ENCODE results near the gene DARS1.

The DARS1 gene

GRCh38 chr2:136016836-136017235 is 31.4 kb upstream of the DARS1 start:
- no peak for TF ChIP-seq EZH2 (IDR thresholded peaks at IDR 0.05; ENCODE audit: borderline replicate concordance, low read depth, low read length, severe bottlenecking)
- TF ChIP-seq, protein P1, sequence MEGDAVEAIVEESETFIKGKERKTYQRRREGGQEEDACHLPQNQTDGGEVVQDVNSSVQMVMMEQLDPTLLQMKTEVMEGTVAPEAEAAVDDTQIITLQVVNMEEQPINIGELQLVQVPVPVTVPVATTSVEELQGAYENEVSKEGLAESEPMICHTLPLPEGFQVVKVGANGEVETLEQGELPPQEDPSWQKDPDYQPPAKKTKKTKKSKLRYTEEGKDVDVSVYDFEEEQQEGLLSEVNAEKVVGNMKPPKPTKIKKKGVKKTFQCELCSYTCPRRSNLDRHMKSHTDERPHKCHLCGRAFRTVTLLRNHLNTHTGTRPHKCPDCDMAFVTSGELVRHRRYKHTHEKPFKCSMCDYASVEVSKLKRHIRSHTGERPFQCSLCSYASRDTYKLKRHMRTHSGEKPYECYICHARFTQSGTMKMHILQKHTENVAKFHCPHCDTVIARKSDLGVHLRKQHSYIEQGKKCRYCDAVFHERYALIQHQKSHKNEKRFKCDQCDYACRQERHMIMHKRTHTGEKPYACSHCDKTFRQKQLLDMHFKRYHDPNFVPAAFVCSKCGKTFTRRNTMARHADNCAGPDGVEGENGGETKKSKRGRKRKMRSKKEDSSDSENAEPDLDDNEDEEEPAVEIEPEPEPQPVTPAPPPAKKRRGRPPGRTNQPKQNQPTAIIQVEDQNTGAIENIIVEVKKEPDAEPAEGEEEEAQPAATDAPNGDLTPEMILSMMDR (IDR thresholded peaks at IDR 0.05; ENCODE audit: borderline replicate concordance, extremely low read depth, low read length, poor library complexity, severe bottlenecking) = no peak
- Histone ChIP-seq H2AFZ (ENCODE audit: low read depth, low read length) (no peak overlapping the region), H3K4me1 (ENCODE audit: insufficient read depth, low read length) (no peaks in the 10 kb centered on the region), H3K9me3 (ENCODE audit: insufficient read depth, low read length, severe bottlenecking) (no peaks in the 10 kb centered on the region), H3K27me3 (ENCODE audit: insufficient read depth, low read length, poor library complexity) (no peaks in the 10 kb centered on the region), H3K36me3 (ENCODE audit: insufficient read depth, low read length) (no peaks in the 10 kb centered on the region), H3K4me3 (ENCODE audit: low read depth in 1 of 2, low read length in 2 of 2) (no peak overlapping the region), H3K4me2 (ENCODE audit: insufficient read depth, low read length) (no peak overlapping the region), H3K9ac (ENCODE audit: low read depth, low read length) (no peak overlapping the region), H3K79me2 (ENCODE audit: insufficient read depth, low read length) (no peaks in the 10 kb centered on the region), H4K20me1 (ENCODE audit: insufficient read depth, low read length) (no peaks in the 10 kb centered on the region), H3K27ac (ENCODE audit: low read length) (no peak overlapping the region)
- DNase-seq = no peak
- no peak for ATAC-seq (ENCODE audit: insufficient read depth, low read depth)

DNA sequence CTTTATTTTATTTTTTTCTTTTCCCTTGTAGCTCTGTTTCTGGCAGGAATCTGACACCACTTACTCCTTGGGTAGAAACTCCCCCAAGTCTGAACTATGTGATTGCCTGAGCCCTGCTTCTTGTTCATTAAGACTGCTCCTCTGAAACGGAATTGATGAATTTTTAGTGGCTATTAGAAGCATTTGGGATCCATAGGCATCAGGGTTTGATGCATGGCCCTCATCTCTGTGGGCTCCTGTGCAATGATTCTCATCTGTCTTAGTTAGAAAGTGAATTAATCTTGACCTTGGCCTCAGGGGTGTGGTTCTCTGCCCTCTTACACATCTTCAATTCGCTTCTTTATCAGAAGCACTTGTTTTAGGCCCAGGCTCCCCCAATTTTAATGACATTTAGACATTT is 31.0 kb upstream of the DARS1 start:
- Histone ChIP-seq H3K4me1 (ENCODE audit: insufficient read depth, low read length) (no peaks in the 10 kb centered on the region), H3K79me2 (ENCODE audit: insufficient read depth, low read length) (no peaks in the 10 kb centered on the region), H2AFZ (ENCODE audit: low read depth, low read length) (no peak overlapping the region), H3K4me3 (ENCODE audit: low read depth in 1 of 2, low read length in 2 of 2) (no peak overlapping the region), H3K36me3 (ENCODE audit: insufficient read depth, low read length) (no peaks in the 10 kb centered on the region), H3K9me3 (ENCODE audit: insufficient read depth, low read length, severe bottlenecking) (no peaks in the 10 kb centered on the region), H3K9ac (ENCODE audit: low read depth, low read length) (no peak overlapping the region), H3K27ac (ENCODE audit: low read length) (no peak overlapping the region), H4K20me1 (ENCODE audit: insufficient read depth, low read length) (no peaks in the 10 kb centered on the region), H3K4me2 (ENCODE audit: insufficient read depth, low read length) (no peak overlapping the region), H3K27me3 (ENCODE audit: insufficient read depth, low read length, poor library complexity) (no peaks in the 10 kb centered on the region)
- DNase-seq (no peak), ATAC-seq (ENCODE audit: insufficient read depth, low read depth) (no peak)
- TF ChIP-seq EZH2 (IDR thresholded peaks at IDR 0.05; ENCODE audit: borderline replicate concordance, low read depth, low read length, severe bottlenecking) = no peak
- TF ChIP-seq, protein P1 (IDR thresholded peaks at IDR 0.05; ENCODE audit: borderline replicate concordance, extremely low read depth, low read length, poor library complexity, severe bottlenecking) = no peak

GRCh38 chr2:136015699-136016098 is 30.3 kb upstream of the DARS1 start:
- H3K36me3 ChIP-seq (ENCODE audit: insufficient read depth, low read length) = no peaks in the 10 kb centered on the region
- no peaks in the 10 kb centered on the region for H3K27me3 ChIP-seq (ENCODE audit: insufficient read depth, low read length, poor library complexity)
- H3K79me2 ChIP-seq (ENCODE audit: insufficient read depth, low read length) = no peaks in the 10 kb centered on the region
- ATAC-seq (ENCODE audit: insufficient read depth, low read depth) (0 out of 3 replicates have a peak, but pooled peaks have one; percentile 14), DNase-seq (no peak)
- no peaks in the 10 kb centered on the region for H4K20me1 ChIP-seq (ENCODE audit: insufficient read depth, low read length)
- no peaks in the 10 kb centered on the region for H3K4me1 ChIP-seq (ENCODE audit: insufficient read depth, low read length)
- H3K9me3 ChIP-seq (ENCODE audit: insufficient read depth, low read length, severe bottlenecking) = no peaks in the 10 kb centered on the region
- no peak overlapping the region for H3K4me2 ChIP-seq (ENCODE audit: insufficient read depth, low read length)
- no peak overlapping the region for H3K27ac ChIP-seq (ENCODE audit: low read length)
- H2AFZ ChIP-seq (ENCODE audit: low read depth, low read length) = no peak overlapping the region
- TF ChIP-seq EZH2 (IDR thresholded peaks at IDR 0.05; ENCODE audit: borderline replicate concordance, low read depth, low read length, severe bottlenecking) = no peak
- TF ChIP-seq, protein P1 (IDR thresholded peaks at IDR 0.05; ENCODE audit: borderline replicate concordance, extremely low read depth, low read length, poor library complexity, severe bottlenecking) = no peak
- no peak overlapping the region for H3K4me3 ChIP-seq (ENCODE audit: low read depth in 1 of 2, low read length in 2 of 2)
- no peak overlapping the region for H3K9ac ChIP-seq (ENCODE audit: low read depth, low read length)

DNA sequence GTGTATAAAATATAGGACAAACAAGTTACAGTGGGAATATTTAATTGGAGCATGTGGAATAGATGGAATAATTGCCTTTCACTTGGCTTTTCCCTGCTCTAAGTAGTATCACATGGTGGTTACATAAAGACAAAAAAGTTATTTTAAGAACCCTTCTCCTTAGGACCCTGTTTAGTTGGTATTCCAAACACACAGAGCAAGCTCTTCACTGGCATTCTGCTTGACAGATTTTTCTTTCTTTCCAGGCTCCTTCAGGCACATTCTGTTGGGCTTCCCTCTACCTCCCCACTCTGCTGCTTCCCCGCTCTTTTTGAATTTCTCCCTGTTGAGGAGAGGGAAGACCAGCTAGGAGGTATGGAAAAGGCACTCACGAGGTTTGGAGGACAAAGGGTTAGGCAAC is 29.0 kb upstream of the DARS1 start:
- ATAC-seq (ENCODE audit: insufficient read depth, low read depth) = no peak
- no peak for TF ChIP-seq EZH2 (IDR thresholded peaks at IDR 0.05; ENCODE audit: borderline replicate concordance, low read depth, low read length, severe bottlenecking)
- TF ChIP-seq, protein P1 (IDR thresholded peaks at IDR 0.05; ENCODE audit: borderline replicate concordance, extremely low read depth, low read length, poor library complexity, severe bottlenecking) = no peak
- no peak for DNase-seq
- Histone ChIP-seq H3K27ac (ENCODE audit: low read length) (no peak overlapping the region), H3K27me3 (ENCODE audit: insufficient read depth, low read length, poor library complexity) (no peaks in the 10 kb centered on the region), H3K36me3 (ENCODE audit: insufficient read depth, low read length) (no peaks in the 10 kb centered on the region), H4K20me1 (ENCODE audit: insufficient read depth, low read length) (no peaks in the 10 kb centered on the region), H3K79me2 (ENCODE audit: insufficient read depth, low read length) (no peaks in the 10 kb centered on the region), H3K9me3 (ENCODE audit: insufficient read depth, low read length, severe bottlenecking) (no peaks in the 10 kb centered on the region), H3K4me1 (ENCODE audit: insufficient read depth, low read length) (no peaks in the 10 kb centered on the region), H3K4me3 (ENCODE audit: low read depth in 1 of 2, low read length in 2 of 2) (no peak overlapping the region), H2AFZ (ENCODE audit: low read depth, low read length) (no peak overlapping the region), H3K9ac (ENCODE audit: low read depth, low read length) (no peak overlapping the region), H3K4me2 (ENCODE audit: insufficient read depth, low read length) (no peak overlapping the region)

Measured in DND-41 (cell line).